Fibroblast of lung (primary cell): ENCODE results near the gene PIK3AP1. TPM values are rescaled to one million over a fixed set of nuclear protein-coding genes. Genes with fewer than 3 reads are reported as not detected.

Experiments
- DNase-seq, 2 donors: peaks; one replicate each; pipeline versions ENCODE4 v3.0.0 to v3.0.0-alpha.2; 2010; ENCODE audit warnings: low read depth in 2 of 2
- H2AFZ ChIP-seq: 2 replicates; pipeline ENCODE4 v1.5.1; 2012; ENCODE audit warnings: low read length, control low read depth, inconsistent platforms
- H3K27ac ChIP-seq: 2 replicates; pipeline ENCODE4 v1.5.1; 2011; ENCODE audit warnings: low read length, control low read depth; ENCODE audit not compliant: insufficient read depth
- H3K27me3 ChIP-seq: 2 replicates; pipeline ENCODE4 v1.5.1; 2011; ENCODE audit warnings: mild to moderate bottlenecking, low read length; ENCODE audit not compliant: control insufficient read depth, insufficient read depth
- H3K36me3 ChIP-seq: 2 replicates; pipeline ENCODE4 v1.5.1; 2011; ENCODE audit warnings: low read length; ENCODE audit not compliant: control insufficient read depth, insufficient read depth
- H3K4me1 ChIP-seq: 2 replicates; pipeline ENCODE4 v1.5.1; 2011; ENCODE audit warnings: low read length; ENCODE audit not compliant: control insufficient read depth, insufficient read depth; ENCODE audit errors: extremely low read depth
- H3K4me2 ChIP-seq: 2 replicates; pipeline ENCODE4 v1.5.1; 2011; ENCODE audit warnings: low read length, control low read depth; ENCODE audit not compliant: insufficient read depth; ENCODE audit errors: extremely low read depth
- H3K4me3 ChIP-seq, 4 experiments: fragments of 200-600 bp in 1 of 4; sonication (generic) in 1 of 4; replicated peaks in 1 of 4; 2 replicates each; pipeline ENCODE4 v1.5.1; 2011 to 2016; ENCODE audit warnings: low read length in 4 of 4, low read depth in 3 of 4, mild to moderate bottlenecking in 3 of 4, control low read depth in 2 of 4, inconsistent platforms in 1 of 4, mixed read lengths in 1 of 4; ENCODE audit not compliant: insufficient read depth in 1 of 4; ENCODE audit errors: control extremely low read depth in 1 of 4
- H3K79me2 ChIP-seq: 2 replicates; pipeline ENCODE4 v1.5.1; 2012; ENCODE audit warnings: mild to moderate bottlenecking, low read length, inconsistent platforms; ENCODE audit not compliant: control insufficient read depth, insufficient read depth
- H3K9ac ChIP-seq: 2 replicates; pipeline ENCODE4 v1.5.1; 2011; ENCODE audit warnings: mild to moderate bottlenecking, low read length, control low read depth; ENCODE audit not compliant: insufficient read depth
- H3K9me3 ChIP-seq: 2 replicates; pipeline ENCODE4 v1.5.1; 2012; ENCODE audit warnings: low read depth, low read length; ENCODE audit not compliant: control insufficient read depth, insufficient read depth
- H4K20me1 ChIP-seq: 2 replicates; pipeline ENCODE4 v1.5.1; 2011; ENCODE audit warnings: low read length; ENCODE audit not compliant: control insufficient read depth, insufficient read depth; ENCODE audit errors: extremely low read depth
- EZH2 ChIP-seq: IDR thresholded peaks from 2 replicates; pipeline ENCODE4 v1.5.1; 2012; ENCODE audit warnings: low read length, control low read depth, mild to moderate bottlenecking; ENCODE audit errors: missing control alignments
- polyA plus RNA-seq, 2 donors: library from polyadenylated mRNA; depleted of rRNA in 1 of 2; stranded (reverse) in 1 of 2; unstranded in 1 of 2; fragments of >200 nt; gene quantifications; 2 replicates each; pipeline ENCODE4 v1.2.1, GENCODE V29; 2011 to 2012; ENCODE audit warnings: missing spikeins in 1 of 2
- total RNA-seq: library from RNA; depleted of rRNA; stranded (reverse); fragments of >200 nt; gene quantifications from 2 replicates; pipeline ENCODE4 v1.2.1, GENCODE V29; 2014
- TF ChIP-seq, protein P1 (sequence below), 2 donors: IDR thresholded peaks in 1 of 2; conservative IDR thresholded peaks in 1 of 2; 1 replicate in 1 of 2; 2 replicates in 1 of 2; pipeline ENCODE4 v1.5.1; 2011 to 2012; ENCODE audit warnings: low read length in 2 of 2, control low read depth in 1 of 2, inconsistent platforms in 1 of 2, low read depth in 1 of 2, mild to moderate bottlenecking in 1 of 2

Gene PIK3AP1
- total and polyA plus RNA-seq, 2 donors (not counting 1 experiment from before 2014, with no cell fraction given) = 0.17 to 0.24 TPM

DNA sequence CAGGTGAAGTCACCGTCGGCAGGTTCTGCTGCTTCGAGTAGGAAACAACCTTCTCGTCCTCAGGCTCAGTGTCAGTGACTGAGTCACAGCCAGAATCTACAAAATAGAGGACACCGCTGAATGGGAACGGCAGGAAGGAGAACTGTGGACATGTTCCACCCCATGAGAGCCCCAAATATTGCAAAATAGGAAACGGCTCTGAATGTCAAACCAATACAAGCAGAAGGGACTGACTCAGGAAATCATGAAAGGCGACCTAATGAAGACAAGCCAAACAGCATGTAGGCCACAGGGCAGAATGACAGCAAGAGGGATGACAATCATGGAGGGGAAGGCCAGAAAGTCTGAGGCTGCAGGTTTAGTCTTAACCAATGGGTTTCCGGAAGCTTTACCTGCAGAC is 63.5 kb downstream of the PIK3AP1 start:
- no peak overlapping the region for H3K4me2 ChIP-seq
- no peaks in the 10 kb centered on the region for H3K27me3 ChIP-seq
- H3K79me2 ChIP-seq = no peaks in the 10 kb centered on the region
- H3K27ac ChIP-seq = no peak overlapping the region
- no peaks in the 10 kb centered on the region for H4K20me1 ChIP-seq
- no peaks in the 10 kb centered on the region for H3K4me1 ChIP-seq
- no peak overlapping the region for H3K9ac ChIP-seq
- no peaks in the 10 kb centered on the region for H3K36me3 ChIP-seq
- H3K9me3 ChIP-seq = no peaks in the 10 kb centered on the region
- no peak for DNase-seq
- TF ChIP-seq, protein P1, sequence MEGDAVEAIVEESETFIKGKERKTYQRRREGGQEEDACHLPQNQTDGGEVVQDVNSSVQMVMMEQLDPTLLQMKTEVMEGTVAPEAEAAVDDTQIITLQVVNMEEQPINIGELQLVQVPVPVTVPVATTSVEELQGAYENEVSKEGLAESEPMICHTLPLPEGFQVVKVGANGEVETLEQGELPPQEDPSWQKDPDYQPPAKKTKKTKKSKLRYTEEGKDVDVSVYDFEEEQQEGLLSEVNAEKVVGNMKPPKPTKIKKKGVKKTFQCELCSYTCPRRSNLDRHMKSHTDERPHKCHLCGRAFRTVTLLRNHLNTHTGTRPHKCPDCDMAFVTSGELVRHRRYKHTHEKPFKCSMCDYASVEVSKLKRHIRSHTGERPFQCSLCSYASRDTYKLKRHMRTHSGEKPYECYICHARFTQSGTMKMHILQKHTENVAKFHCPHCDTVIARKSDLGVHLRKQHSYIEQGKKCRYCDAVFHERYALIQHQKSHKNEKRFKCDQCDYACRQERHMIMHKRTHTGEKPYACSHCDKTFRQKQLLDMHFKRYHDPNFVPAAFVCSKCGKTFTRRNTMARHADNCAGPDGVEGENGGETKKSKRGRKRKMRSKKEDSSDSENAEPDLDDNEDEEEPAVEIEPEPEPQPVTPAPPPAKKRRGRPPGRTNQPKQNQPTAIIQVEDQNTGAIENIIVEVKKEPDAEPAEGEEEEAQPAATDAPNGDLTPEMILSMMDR (conservative IDR thresholded peaks at IDR 0.05 in 1 of 2, IDR thresholded peaks at IDR 0.05 in 1 of 2; ENCODE audit: low read depth in 1 of 2, low read length in 2 of 2) = no peak
- no peak for TF ChIP-seq EZH2
- no peak overlapping the region for H2AFZ ChIP-seq
- no peak overlapping the region for H3K4me3 ChIP-seq

DNA sequence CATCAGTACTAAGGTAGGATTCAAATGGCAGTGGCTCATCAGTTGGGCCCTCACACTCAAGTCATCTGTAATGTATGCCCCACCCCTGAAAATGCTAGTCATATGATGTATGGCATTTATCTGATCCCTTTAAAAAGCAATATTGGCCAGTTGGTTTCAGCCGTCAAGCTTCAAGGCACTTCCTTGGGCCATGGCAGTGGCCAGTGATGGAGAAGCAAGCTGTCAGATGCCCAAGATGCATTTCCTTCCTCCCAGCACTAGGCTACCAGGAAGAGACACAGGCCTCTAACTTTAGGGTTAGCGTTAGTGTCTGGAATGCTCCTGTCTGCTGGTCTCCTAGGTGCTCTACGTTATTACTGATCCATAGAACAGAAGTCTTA is 64.1 kb downstream of the PIK3AP1 start:
- Histone ChIP-seq H3K4me2 (no peak overlapping the region), H3K79me2 (no peaks in the 10 kb centered on the region), H3K4me3 (no peak overlapping the region), H2AFZ (no peak overlapping the region), H3K27me3 (no peaks in the 10 kb centered on the region), H3K4me1 (no peaks in the 10 kb centered on the region), H3K9ac (no peak overlapping the region), H4K20me1 (no peaks in the 10 kb centered on the region), H3K27ac (no peak overlapping the region), H3K36me3 (no peaks in the 10 kb centered on the region), H3K9me3 (no peaks in the 10 kb centered on the region)
- DNase-seq = no peak
- no peak for TF ChIP-seq EZH2
- TF ChIP-seq, protein P1 (conservative IDR thresholded peaks at IDR 0.05 in 1 of 2, IDR thresholded peaks at IDR 0.05 in 1 of 2; ENCODE audit: low read depth in 1 of 2, low read length in 2 of 2) = no peak

DNA sequence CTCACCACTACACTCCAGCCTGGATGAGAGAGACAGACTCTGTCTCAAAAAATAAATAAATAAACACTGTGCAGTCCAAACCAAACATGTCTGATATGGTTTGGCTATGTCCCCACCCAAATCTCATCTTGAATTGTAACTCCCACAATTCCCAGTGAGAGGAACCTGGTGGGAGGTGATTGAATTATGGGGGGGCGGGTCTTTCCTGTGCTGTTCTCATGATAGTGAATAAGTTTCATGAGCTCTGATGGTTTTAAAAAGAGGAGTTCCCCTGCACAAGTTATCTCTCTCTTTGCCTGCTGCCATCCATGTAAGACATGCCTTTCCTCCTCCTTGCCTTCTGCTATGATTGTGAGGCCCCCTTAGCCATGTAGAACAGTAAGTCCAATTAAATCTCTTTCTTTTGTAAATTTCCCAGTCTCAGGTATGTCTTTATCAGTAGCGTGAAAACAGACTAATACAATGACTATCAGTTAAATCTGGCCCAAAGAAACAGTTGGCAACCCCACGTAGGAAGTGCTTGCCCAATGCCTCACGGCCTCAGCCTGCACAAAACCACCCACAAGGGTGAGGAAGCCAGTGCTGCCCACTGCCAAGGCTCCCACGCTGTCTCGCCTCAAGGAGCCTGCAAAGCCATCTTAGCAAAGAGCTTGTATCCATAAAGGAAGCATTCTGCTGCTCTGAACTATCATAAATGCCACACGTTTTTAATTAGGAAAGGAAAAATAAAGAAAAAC is 64.7 kb downstream of the PIK3AP1 start:
- TF ChIP-seq EZH2 = no peak
- TF ChIP-seq, protein P1 (conservative IDR thresholded peaks at IDR 0.05 in 1 of 2, IDR thresholded peaks at IDR 0.05 in 1 of 2; ENCODE audit: low read depth in 1 of 2, low read length in 2 of 2) = no peak
- Histone ChIP-seq H2AFZ (no peak overlapping the region), H3K4me2 (no peak overlapping the region), H3K9me3 (no peaks in the 10 kb centered on the region), H4K20me1 (no peaks in the 10 kb centered on the region), H3K79me2 (no peaks in the 10 kb centered on the region), H3K4me1 (no peaks in the 10 kb centered on the region), H3K4me3 (no peak overlapping the region), H3K36me3 (no peaks in the 10 kb centered on the region), H3K27me3 (no peaks in the 10 kb centered on the region), H3K9ac (no peak overlapping the region), H3K27ac (no peak overlapping the region)
- no peak for DNase-seq
